ENCODE measurements around the gene FGFR3.
"Not testable (repeated sequence)": the region's sequence is repeated elsewhere in the genome, so short reads cannot be mapped to it uniquely, and the experiment has no call there.

Gene FGFR3

GRCh38 chr4:1836650-1837049, 43.6 kb downstream of the FGFR3 start:
- DNase-seq (ENCODE audit: insufficient read length, low spot score) (no peak), FAIRE-seq (no peak)

DNA sequence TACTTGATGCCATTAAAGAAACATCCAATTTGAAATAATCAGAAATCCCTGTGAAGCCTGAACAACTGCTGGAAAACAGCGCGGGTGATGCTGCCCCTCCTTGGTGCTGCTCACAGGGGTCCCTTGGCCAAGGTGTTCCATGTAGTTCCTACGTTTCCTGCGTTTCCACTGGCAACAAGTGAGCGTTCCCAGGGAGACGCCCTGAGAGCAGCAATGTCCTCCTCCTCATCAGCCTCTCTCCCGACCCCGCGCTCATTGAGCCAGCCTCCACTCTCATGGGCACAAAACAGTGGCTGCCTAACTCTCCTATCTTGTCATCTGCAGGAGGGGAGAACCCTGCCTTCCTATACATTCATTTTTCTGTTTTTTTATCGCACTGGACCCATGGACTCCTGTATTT, 44.0 kb downstream of the FGFR3 start:
- FAIRE-seq: no peak
- DNase-seq (ENCODE audit: insufficient read length, low spot score): no peak

- no peak for DNase-seq (ENCODE audit: insufficient read length, low spot score)
- FAIRE-seq: no peak
These were observed 46.2 kb downstream of the FGFR3 start for GRCh38 chr4:1839282-1839681.

DNA sequence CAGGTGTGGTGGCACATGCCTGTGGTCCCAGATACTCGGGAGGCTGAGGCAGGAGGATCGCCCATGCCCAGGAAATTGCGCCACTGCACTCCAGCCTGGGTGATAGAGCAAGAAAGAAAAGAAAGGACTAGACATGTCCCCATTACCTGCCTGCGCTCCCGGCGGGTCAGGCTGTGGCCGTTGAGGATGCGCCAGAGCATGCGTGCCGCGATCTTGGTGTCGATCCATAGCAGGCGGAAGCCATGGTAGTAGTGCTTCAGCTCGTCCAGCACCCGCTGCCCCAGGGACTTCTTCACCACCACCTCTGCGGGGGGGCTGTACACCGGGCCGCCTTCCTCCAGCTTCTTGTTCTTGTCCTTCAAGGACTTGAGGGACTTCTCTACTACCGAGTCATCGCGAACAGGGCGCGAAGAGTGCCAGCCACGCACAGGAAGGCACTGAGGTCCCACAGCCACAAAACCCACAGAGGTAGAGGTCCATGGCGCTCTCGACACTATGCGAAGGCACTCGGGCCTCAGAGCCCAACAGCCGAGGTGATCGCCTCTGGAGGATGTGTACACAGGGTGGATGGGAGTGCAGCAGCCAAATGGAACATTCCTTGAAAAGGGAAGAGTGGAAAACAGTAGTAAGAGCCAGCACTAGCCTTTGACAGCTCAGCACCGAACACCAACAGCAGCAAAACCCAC, 48.3 kb downstream of the FGFR3 start:
- DNase-seq (ENCODE audit: insufficient read length, low spot score) (no peak), FAIRE-seq (no peak)

DNA sequence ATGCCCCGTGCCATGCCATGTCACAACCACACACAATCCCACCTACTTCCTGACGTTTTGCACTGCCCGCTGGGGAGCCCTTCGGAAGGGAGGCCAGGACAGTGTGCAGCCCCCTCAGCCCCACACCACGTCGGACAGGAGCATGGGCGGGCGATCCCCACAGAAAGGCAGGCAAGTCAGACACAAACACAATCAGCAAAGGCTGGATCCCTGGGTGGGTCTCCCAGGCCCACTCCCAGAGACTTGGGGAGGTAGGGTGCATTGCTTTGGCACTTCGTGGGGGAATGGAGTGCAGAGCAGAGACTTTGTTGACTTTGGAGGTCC, 48.8 kb downstream of the FGFR3 start:
- no peak for DNase-seq (ENCODE audit: insufficient read length, low spot score)
- no peak for FAIRE-seq

- FAIRE-seq (no peak), DNase-seq (ENCODE audit: insufficient read length, low spot score) (no peak)
These were observed 49.3 kb downstream of the FGFR3 start for GRCh38 chr4:1842339-1842895.

GRCh38 chr4:1842993-1843448, 49.9 kb downstream of the FGFR3 start:
- FAIRE-seq: peak; percentile 38
- peak; percentile 40 for DNase-seq (ENCODE audit: insufficient read length, low spot score)

DNA sequence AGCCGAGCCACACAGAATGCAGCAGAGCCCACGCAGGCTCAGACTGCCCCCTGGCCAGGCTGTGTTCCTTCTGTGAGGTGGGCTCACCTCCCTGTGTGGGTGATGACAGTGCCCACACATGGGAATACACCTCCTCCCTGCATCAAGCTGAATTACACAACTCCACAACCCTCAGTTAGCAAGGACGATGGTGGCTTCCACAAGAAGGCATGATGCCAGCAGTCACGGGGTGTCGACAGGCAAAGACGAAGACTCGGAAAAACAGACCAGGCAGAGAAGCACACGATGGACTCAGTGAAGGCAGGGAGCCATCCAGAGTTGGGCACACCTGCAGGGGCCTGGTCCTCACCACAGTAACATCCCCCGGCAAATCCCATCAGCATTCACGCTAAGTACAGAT, 50.8 kb downstream of the FGFR3 start:
- no peak for DNase-seq (ENCODE audit: insufficient read length, low spot score)
- peak; percentile 60 for FAIRE-seq

DNA sequence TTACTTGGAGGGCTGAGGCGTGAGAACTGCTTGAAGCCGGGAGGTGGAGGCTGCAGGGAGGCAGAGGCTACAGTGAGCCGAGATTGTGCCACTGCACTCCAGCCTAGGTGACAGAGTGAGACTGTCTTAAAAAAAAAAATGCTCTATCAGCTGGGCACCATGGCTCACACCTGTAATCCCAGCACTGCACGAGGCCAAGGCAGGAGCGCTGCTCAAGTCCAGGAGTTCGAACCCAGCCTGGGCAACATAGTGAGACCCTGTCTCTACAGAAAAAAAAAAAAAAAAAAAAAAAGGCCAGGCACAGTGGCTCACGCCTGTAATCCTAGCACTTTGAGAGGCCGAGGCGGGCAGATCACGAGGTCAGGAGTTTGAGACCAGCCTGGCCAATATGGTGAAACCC, 51.5 kb downstream of the FGFR3 start:
- not testable (repeated sequence) for DNase-seq (ENCODE audit: insufficient read length, low spot score); FAIRE-seq

- FAIRE-seq (no peak), DNase-seq (ENCODE audit: insufficient read length, low spot score) (no peak)
These were observed 53.5 kb downstream of the FGFR3 start for GRCh38 chr4:1846580-1846979.

DNA sequence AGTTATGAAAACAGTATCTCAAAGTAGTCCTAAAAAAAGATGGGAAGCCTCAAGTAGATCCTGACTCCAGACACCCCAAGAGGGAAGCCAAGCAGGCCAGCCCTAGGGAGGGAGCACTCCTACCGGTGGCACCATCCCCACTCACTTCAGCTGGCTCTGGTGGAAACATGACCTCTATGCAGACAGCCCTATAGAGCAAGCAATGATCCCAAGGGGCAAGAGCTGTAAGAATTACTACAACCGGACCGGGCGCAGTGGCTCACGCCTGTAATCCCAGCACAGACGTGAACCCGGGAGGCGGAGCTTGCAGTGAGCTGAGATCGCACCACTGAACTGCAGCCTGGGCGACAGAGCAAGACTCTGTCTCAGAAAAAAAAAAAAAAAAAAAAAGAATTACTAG, 57.2 kb downstream of the FGFR3 start:
- DNase-seq (ENCODE audit: insufficient read length, low spot score): no peak
- no peak for FAIRE-seq

DNA sequence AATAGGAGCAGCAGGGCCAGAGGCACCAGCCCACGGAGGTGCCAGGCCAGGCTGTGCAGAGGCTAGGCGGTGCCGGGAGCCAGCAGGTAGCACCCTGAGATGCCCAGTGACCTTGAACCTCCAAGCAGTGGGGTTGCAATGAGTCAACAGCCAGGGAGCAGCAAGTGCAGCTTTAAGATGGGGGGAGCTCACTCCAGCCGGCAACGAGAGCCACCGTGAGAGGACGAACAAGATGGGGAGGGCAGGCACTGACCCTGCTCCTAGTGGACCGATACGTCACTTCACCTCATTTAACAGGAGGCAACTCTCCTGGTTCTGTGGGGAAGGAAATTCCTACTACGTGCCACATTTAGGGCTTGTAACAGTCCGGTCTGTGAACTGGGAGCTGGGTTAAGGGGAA, 58.1 kb downstream of the FGFR3 start:
- FAIRE-seq: no peak
- no peak for DNase-seq (ENCODE audit: insufficient read length, low spot score)

GRCh38 chr4:1851575-1852410, 58.7 kb downstream of the FGFR3 start:
- FAIRE-seq (no peak), DNase-seq (ENCODE audit: insufficient read length, low spot score) (no peak)

- DNase-seq (ENCODE audit: insufficient read length, low spot score) (no peak), FAIRE-seq (no peak)
These were observed 60.0 kb downstream of the FGFR3 start for GRCh38 chr4:1852904-1853623.

- FAIRE-seq: no peak
- DNase-seq (ENCODE audit: insufficient read length, low spot score): no peak
These were observed 61.7 kb downstream of the FGFR3 start for GRCh38 chr4:1854752-1855151.

DNA sequence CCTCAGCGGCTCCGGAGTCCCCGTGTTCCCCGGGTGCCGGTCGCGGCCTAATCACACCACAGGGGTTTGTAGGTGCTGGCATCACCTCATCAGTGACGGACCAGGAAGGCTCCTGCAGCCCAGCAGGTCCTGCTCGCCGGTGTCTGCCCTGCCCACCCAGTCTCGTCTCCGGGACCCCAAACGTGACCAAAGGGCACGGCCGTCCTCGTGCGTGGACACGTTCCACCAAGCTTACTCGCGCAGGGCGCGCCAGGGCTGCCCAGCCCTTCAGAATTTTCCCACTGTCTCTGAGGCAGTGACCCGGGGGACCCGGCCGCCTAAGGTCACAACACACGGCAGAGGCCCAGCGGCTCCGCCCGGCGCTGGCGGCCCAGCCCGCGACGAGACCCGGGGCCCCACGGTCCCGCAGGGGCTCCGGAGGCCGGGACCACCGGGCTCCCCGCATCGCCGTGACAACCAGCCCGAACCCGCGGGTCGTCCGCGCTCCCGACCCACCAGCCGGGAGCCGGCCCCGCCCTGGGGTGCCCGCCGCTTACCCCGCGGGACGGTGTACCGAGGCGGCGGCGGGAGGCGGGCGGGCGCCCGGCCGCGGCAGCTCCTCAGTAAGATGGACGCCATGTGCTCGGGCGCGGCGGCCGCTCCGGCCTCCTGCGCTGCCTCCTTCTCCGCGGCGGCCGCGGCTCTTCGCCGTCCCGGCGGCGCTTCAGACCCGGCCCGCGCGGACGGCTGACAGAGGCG, 62.4 kb downstream of the FGFR3 start:
- FAIRE-seq (no peak), DNase-seq (ENCODE audit: insufficient read length, low spot score) (peak; percentile 31)

- DNase-seq (ENCODE audit: insufficient read length, low spot score): peak; percentile 95
- FAIRE-seq: peak; percentile 99
These were observed 63.2 kb downstream of the FGFR3 start, which contains the start of gene LETM1 for GRCh38 chr4:1856071-1856942. Gene LETM1 (minus strand): TSS chr4:1856156. CDS start chr4:1855950, 206 bp downstream.

DNA sequence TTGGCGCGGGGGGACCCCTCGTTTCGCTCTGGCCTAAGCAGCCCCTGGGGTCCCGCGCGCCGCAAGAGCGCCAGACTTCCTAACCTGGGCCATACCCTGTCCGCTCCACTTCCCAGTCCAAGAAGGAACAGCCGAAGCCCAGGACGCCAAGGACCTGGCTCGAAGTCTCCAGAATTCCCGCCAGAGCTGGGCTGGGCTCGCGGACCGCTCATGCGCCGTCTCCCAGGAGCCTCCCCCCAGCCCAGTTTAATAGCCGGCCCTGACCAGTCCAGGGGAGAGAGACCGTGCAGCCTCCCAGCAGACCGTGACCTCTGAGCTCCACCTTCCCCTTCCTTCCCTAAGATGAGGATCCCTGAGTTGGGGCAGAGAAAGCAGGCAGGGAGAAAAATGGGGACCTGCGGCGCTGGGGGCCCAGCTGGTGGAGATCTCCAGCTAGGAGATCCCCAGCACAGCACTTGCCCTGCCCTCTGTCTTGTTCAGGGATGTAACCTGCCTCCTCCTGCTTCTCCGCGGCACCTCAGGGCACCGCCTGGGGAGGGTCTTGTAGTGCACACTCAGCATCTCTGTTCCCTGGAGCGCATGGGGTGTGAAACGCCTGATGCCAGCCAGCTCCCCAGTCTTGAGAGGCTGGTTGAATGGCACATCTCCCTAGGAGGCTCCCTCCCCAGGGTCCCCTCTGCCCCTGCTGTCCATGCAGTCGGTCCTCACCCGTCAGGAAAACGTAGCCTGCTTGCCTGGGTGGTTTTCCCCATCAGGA, 64.0 kb downstream of the FGFR3 start:
- DNase-seq (ENCODE audit: insufficient read length, low spot score): no peak
- no peak for FAIRE-seq

DNA sequence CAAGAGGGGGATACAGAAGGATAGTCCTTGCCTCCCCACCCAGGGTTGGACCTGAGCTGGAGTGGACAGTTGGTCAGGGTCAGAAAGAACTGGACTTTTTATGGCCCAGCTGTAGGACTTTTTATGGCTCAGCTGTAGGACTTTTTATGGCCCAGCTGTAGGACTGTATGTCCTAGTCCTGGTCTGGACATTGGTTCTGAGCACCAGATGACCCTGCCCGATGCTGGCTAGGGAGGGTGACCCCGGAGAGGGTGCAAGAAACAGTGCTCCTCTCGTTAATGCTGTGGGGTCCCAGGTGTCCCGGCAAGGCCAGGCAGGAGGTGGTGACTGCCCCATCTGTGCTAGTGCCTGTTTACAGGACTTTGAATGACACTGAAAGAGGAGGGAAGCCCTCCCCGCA, 64.8 kb downstream of the FGFR3 start:
- no peak for FAIRE-seq
- DNase-seq (ENCODE audit: insufficient read length, low spot score): no peak

All from HTR-8/SVneo (cell line).